ENCODE results near the gene HS6ST2. TPM values are rescaled to one million over a fixed set of nuclear protein-coding genes. Genes with fewer than 3 reads are reported as not detected.

HS6ST2 gene
- total and polyA plus RNA-seq, 4 donors, result under 0.01 to 1.4 (median 0.01) TPM; not detected in 1

- no peak overlapping the region for H3K4me3 ChIP-seq (ENCODE audit: low read depth in 1 of 3, low read length in 3 of 3)
- H3K9ac ChIP-seq (ENCODE audit: low read depth in 1 of 2, low read length in 2 of 2), result no peak overlapping the region
- peaks cover 0 to 4% (median under 1%) of the 10 kb centered on the region in 4 donors for H3K9me3 ChIP-seq (ENCODE audit: control insufficient read depth in 4 of 4, low read length in 3 of 4)
- no peak overlapping the region for H3K27ac ChIP-seq (ENCODE audit: low read depth in 1 of 2, low read length in 2 of 2)
- no peak for DNase-seq (ENCODE audit: low spot score)
- H3K36me3 ChIP-seq (ENCODE audit: control insufficient read depth in 4 of 4, insufficient read depth in 3 of 4, low read depth in 1 of 4, low read length in 3 of 4), result no peaks in the 10 kb centered on the region
- H3K4me1 ChIP-seq (ENCODE audit: control insufficient read depth in 4 of 4, insufficient read depth in 4 of 4, low read length in 3 of 4), result no peaks in the 10 kb centered on the region
- TF ChIP-seq FOXA2 (IDR thresholded peaks at IDR 0.05) (no peak), FOXA1 (IDR thresholded peaks at IDR 0.05) (no peak), JUND (IDR thresholded peaks at IDR 0.05) (no peak)
- no peaks in the 10 kb centered on the region for H3K27me3 ChIP-seq (ENCODE audit: control insufficient read depth in 4 of 4, insufficient read depth in 4 of 4, low read length in 3 of 4)
These were observed 39.9 kb downstream of the HS6ST2 start for GRCh38 chrX:132918523-132918922.

GRCh38 chrX:132916349-132916748, 42.1 kb downstream of the HS6ST2 start:
- Histone ChIP-seq H3K27ac (ENCODE audit: low read depth in 1 of 2, low read length in 2 of 2) (no peak overlapping the region), H3K36me3 (ENCODE audit: control insufficient read depth in 4 of 4, insufficient read depth in 3 of 4, low read depth in 1 of 4, low read length in 3 of 4) (no peaks in the 10 kb centered on the region), H3K27me3 (ENCODE audit: control insufficient read depth in 4 of 4, insufficient read depth in 4 of 4, low read length in 3 of 4) (no peaks in the 10 kb centered on the region), H3K4me1 (ENCODE audit: control insufficient read depth in 4 of 4, insufficient read depth in 4 of 4, low read length in 3 of 4) (no peaks in the 10 kb centered on the region), H3K9ac (ENCODE audit: low read depth in 1 of 2, low read length in 2 of 2) (no peak overlapping the region), H3K9me3 (ENCODE audit: control insufficient read depth in 4 of 4, low read length in 3 of 4) (peaks cover 0 to 19% (median 6%) of the 10 kb centered on the region in 4 donors), H3K4me3 (ENCODE audit: low read depth in 1 of 3, low read length in 3 of 3) (no peak overlapping the region)
- DNase-seq (ENCODE audit: low spot score), result no peak
- WGBS, result 83% methylated on average over 3 of the region's 3 CpGs
- TF ChIP-seq RAD21 (IDR thresholded peaks at IDR 0.05), result no peak
- no peak for TF ChIP-seq HNF4G (IDR thresholded peaks at IDR 0.05)
- no peak for TF ChIP-seq MAX (IDR thresholded peaks at IDR 0.05)
- no peak for TF ChIP-seq NR2F2 (IDR thresholded peaks at IDR 0.05)
- TF ChIP-seq YY1 (IDR thresholded peaks at IDR 0.05), result no peak
- TF ChIP-seq SP1 (IDR thresholded peaks at IDR 0.05), result no peak
- no peak for TF ChIP-seq RXRA (IDR thresholded peaks at IDR 0.05)
- no peak for TF ChIP-seq TAF1 (conservative IDR thresholded peaks at IDR 0.05)
- TF ChIP-seq, protein P1, sequence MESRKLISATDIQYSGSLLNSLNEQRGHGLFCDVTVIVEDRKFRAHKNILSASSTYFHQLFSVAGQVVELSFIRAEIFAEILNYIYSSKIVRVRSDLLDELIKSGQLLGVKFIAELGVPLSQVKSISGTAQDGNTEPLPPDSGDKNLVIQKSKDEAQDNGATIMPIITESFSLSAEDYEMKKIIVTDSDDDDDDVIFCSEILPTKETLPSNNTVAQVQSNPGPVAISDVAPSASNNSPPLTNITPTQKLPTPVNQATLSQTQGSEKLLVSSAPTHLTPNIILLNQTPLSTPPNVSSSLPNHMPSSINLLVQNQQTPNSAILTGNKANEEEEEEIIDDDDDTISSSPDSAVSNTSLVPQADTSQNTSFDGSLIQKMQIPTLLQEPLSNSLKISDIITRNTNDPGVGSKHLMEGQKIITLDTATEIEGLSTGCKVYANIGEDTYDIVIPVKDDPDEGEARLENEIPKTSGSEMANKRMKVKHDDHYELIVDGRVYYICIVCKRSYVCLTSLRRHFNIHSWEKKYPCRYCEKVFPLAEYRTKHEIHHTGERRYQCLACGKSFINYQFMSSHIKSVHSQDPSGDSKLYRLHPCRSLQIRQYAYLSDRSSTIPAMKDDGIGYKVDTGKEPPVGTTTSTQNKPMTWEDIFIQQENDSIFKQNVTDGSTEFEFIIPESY (IDR thresholded peaks at IDR 0.05), result no peak
- TF ChIP-seq FOXA2 (IDR thresholded peaks at IDR 0.05), result no peak
- no peak for TF ChIP-seq HNF4A (conservative IDR thresholded peaks at IDR 0.05)
- no peak for TF ChIP-seq EGR1 (IDR thresholded peaks at IDR 0.05; ENCODE audit: low read depth in 2 of 2)
- TF ChIP-seq JUND (IDR thresholded peaks at IDR 0.05), result no peak

- 86% methylated on average over 4 of the region's 4 CpGs for WGBS
- Histone ChIP-seq H3K36me3 (ENCODE audit: control insufficient read depth in 4 of 4, insufficient read depth in 3 of 4, low read depth in 1 of 4, low read length in 3 of 4) (no peaks in the 10 kb centered on the region), H3K27me3 (ENCODE audit: control insufficient read depth in 4 of 4, insufficient read depth in 4 of 4, low read length in 3 of 4) (peaks cover 0 to 4% (median 0%) of the 10 kb centered on the region in 4 donors), H3K4me3 (ENCODE audit: low read depth in 1 of 3, low read length in 3 of 3) (no peak overlapping the region), H3K9me3 (ENCODE audit: control insufficient read depth in 4 of 4, low read length in 3 of 4) (peaks cover 0 to 17% (median 7%) of the 10 kb centered on the region in 4 donors), H3K27ac (ENCODE audit: low read depth in 1 of 2, low read length in 2 of 2) (no peak overlapping the region), H3K4me1 (ENCODE audit: control insufficient read depth in 4 of 4, insufficient read depth in 4 of 4, low read length in 3 of 4) (no peaks in the 10 kb centered on the region), H3K9ac (ENCODE audit: low read depth in 1 of 2, low read length in 2 of 2) (no peak overlapping the region)
- DNase-seq (ENCODE audit: low spot score), result no peak
- TF ChIP-seq SP1 (IDR thresholded peaks at IDR 0.05), result no peak
- TF ChIP-seq, protein P1 (IDR thresholded peaks at IDR 0.05), result no peak
- no peak for TF ChIP-seq JUND (IDR thresholded peaks at IDR 0.05)
- TF ChIP-seq, protein P2, sequence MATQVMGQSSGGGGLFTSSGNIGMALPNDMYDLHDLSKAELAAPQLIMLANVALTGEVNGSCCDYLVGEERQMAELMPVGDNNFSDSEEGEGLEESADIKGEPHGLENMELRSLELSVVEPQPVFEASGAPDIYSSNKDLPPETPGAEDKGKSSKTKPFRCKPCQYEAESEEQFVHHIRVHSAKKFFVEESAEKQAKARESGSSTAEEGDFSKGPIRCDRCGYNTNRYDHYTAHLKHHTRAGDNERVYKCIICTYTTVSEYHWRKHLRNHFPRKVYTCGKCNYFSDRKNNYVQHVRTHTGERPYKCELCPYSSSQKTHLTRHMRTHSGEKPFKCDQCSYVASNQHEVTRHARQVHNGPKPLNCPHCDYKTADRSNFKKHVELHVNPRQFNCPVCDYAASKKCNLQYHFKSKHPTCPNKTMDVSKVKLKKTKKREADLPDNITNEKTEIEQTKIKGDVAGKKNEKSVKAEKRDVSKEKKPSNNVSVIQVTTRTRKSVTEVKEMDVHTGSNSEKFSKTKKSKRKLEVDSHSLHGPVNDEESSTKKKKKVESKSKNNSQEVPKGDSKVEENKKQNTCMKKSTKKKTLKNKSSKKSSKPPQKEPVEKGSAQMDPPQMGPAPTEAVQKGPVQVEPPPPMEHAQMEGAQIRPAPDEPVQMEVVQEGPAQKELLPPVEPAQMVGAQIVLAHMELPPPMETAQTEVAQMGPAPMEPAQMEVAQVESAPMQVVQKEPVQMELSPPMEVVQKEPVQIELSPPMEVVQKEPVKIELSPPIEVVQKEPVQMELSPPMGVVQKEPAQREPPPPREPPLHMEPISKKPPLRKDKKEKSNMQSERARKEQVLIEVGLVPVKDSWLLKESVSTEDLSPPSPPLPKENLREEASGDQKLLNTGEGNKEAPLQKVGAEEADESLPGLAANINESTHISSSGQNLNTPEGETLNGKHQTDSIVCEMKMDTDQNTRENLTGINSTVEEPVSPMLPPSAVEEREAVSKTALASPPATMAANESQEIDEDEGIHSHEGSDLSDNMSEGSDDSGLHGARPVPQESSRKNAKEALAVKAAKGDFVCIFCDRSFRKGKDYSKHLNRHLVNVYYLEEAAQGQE (IDR thresholded peaks at IDR 0.05), result no peak
- no peak for TF ChIP-seq RXRA (IDR thresholded peaks at IDR 0.05)
- TF ChIP-seq RAD21 (IDR thresholded peaks at IDR 0.05), result no peak
- no peak for TF ChIP-seq HNF4G (IDR thresholded peaks at IDR 0.05)
- TF ChIP-seq FOXA2 (IDR thresholded peaks at IDR 0.05), result no peak
- TF ChIP-seq, protein P3, sequence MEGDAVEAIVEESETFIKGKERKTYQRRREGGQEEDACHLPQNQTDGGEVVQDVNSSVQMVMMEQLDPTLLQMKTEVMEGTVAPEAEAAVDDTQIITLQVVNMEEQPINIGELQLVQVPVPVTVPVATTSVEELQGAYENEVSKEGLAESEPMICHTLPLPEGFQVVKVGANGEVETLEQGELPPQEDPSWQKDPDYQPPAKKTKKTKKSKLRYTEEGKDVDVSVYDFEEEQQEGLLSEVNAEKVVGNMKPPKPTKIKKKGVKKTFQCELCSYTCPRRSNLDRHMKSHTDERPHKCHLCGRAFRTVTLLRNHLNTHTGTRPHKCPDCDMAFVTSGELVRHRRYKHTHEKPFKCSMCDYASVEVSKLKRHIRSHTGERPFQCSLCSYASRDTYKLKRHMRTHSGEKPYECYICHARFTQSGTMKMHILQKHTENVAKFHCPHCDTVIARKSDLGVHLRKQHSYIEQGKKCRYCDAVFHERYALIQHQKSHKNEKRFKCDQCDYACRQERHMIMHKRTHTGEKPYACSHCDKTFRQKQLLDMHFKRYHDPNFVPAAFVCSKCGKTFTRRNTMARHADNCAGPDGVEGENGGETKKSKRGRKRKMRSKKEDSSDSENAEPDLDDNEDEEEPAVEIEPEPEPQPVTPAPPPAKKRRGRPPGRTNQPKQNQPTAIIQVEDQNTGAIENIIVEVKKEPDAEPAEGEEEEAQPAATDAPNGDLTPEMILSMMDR (IDR thresholded peaks at IDR 0.05; ENCODE audit: low read depth, low read length, missing input control), result no peak
- TF ChIP-seq YY1 (IDR thresholded peaks at IDR 0.05), result no peak
- TF ChIP-seq GABPA (IDR thresholded peaks at IDR 0.05 in 1 of 2, conservative IDR thresholded peaks at IDR 0.05 in 1 of 2), result no peak
- TF ChIP-seq TAF1 (conservative IDR thresholded peaks at IDR 0.05), result no peak
- no peak for TF ChIP-seq EGR1 (IDR thresholded peaks at IDR 0.05; ENCODE audit: low read depth in 2 of 2)
- no peak for TF ChIP-seq HNF4A (conservative IDR thresholded peaks at IDR 0.05)
- no peak for TF ChIP-seq ATF3 (IDR thresholded peaks at IDR 0.05)
These were observed 48.8 kb downstream of the HS6ST2 start for GRCh38 chrX:132909643-132910042.
